Breast epithelium (tissue), 4 donors: ENCODE results near the gene CD302. TPM values are rescaled to one million over a fixed set of nuclear protein-coding genes. Genes with fewer than 3 reads are reported as not detected.
"Not testable (repeated sequence)": the region's sequence is repeated elsewhere in the genome, so short reads cannot be mapped to it uniquely, and the experiment has no call there.

Source experiments
- DNase-seq, 2 donors: peaks; one replicate each; pipeline ENCODE4 v3.0.0-alpha.2; 2019; ENCODE audit warnings: low spot score in 2 of 2
- H3K27ac ChIP-seq, 2 donors: fragments of 200-600 bp; sonication (generic) in 1 of 2; one replicate each; pipeline ENCODE4 v1.5.1; 2016 to 2019; ENCODE audit warnings: mild to moderate bottlenecking in 1 of 2
- H3K27me3 ChIP-seq, 2 donors: fragments of 200-600 bp; sonication (generic) in 1 of 2; one replicate each; pipeline versions ENCODE4 v1.5.1 to v1.6.0; 2017 to 2019; ENCODE audit warnings: control low read depth in 1 of 2, mild to moderate bottlenecking in 1 of 2
- H3K36me3 ChIP-seq: fragments of 200-600 bp; one replicate; pipeline ENCODE4 v1.5.1; 2019
- H3K4me1 ChIP-seq, 2 donors: fragments of 200-600 bp; sonication (generic); one replicate each; pipeline ENCODE4 v1.5.1; 2016 to 2019; ENCODE audit warnings: control low read depth in 1 of 2
- H3K4me3 ChIP-seq, 3 donors: fragments of 200-600 bp; sonication (generic); 1 replicate in 2 of 3; 2 replicates in 1 of 3; pipeline ENCODE4 v1.5.1; 2016 to 2019; ENCODE audit warnings: mild to moderate bottlenecking in 3 of 3, moderate library complexity in 2 of 3
- H3K9me3 ChIP-seq, 2 donors: fragments of 200-600 bp; sonication (generic) in 1 of 2; one replicate each; pipeline ENCODE4 v1.5.1; 2016 to 2019; ENCODE audit warnings: control low read depth in 1 of 2
- POLR2A ChIP-seq: fragments of 450-650 bp; IDR thresholded peaks from one replicate; pipeline ENCODE4 v1.6.1; 2016; ENCODE audit warnings: antibody characterized with exemption, mild to moderate bottlenecking, moderate library complexity
- POLR2AphosphoS5 ChIP-seq, 3 donors: sonication (generic); formaldehyde crosslinking; IDR thresholded peaks; one replicate each; pipeline ENCODE4 v1.6.1; 2017; ENCODE audit warnings: antibody characterized with exemption in 3 of 3
- intact Hi-C: fragments of 100-400 bp; cut with DNase I; formaldehyde crosslinking; loops from one replicate; pipeline ENCODE4 v1.15.1; 2023; ENCODE audit warnings: low total_unique reads
- total RNA-seq, 3 donors: library from RNA; depleted of rRNA; stranded (reverse); fragments of >200 nt; gene quantifications; one replicate each; pipeline ENCODE4 v1.1.0, GENCODE V29; 2016
- TF ChIP-seq, protein P1 (sequence below), 3 donors: fragments of 450-650 bp; IDR thresholded peaks; one replicate each; pipeline ENCODE4 v1.5.1; 2016 to 2017; ENCODE audit warnings: antibody characterized with exemption in 3 of 3, mild to moderate bottlenecking in 3 of 3, moderate library complexity in 3 of 3

CD302 gene
- total RNA-seq, 3 donors from 2014 or later = 61.0 to 141 (median 105) TPM

DNA sequence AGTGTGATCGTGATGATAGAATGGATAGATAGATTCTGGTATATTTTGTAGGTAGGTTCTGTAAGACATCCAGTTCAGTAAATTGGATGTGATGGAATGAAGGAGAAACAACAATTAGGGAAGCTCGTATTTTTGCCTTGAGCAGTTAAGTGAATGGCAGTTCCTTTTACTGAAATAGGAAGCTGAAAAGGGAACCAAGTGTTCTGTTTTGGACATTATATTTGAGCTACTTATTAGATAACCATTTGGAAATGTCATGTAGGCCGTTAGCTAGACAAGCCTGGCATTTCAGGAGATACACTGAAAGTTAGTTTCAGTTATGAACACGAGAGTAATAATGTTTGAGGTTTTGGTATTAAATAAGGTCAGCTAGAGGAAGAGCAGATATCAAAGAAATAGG is 44.2 kb downstream of the CD302 start:
- no peak for DNase-seq
- no peak for TF ChIP-seq POLR2A
- no peak for TF ChIP-seq POLR2AphosphoS5 (IDR thresholded peaks at IDR 0.05)
- TF ChIP-seq, protein P1, sequence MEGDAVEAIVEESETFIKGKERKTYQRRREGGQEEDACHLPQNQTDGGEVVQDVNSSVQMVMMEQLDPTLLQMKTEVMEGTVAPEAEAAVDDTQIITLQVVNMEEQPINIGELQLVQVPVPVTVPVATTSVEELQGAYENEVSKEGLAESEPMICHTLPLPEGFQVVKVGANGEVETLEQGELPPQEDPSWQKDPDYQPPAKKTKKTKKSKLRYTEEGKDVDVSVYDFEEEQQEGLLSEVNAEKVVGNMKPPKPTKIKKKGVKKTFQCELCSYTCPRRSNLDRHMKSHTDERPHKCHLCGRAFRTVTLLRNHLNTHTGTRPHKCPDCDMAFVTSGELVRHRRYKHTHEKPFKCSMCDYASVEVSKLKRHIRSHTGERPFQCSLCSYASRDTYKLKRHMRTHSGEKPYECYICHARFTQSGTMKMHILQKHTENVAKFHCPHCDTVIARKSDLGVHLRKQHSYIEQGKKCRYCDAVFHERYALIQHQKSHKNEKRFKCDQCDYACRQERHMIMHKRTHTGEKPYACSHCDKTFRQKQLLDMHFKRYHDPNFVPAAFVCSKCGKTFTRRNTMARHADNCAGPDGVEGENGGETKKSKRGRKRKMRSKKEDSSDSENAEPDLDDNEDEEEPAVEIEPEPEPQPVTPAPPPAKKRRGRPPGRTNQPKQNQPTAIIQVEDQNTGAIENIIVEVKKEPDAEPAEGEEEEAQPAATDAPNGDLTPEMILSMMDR (IDR thresholded peaks at IDR 0.05) = no peak

DNA sequence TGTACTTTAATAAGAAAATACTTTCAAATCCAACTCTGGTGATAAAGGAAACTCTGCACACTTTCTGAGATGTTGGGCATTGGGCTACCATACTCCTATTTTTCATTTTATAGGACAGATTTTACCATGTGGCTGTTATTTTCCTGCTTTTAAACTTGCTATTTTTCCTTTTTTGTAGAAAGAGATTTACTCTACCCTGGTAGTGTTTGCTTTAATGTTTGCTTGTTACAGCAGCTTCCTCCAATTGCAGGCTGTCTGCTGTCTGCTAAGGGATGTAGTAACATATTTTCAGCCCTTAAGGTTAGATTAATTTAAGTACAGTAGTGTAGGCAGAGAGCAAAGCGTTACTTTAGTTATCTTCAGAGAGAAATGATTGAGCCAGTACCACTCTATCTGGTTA is 47.1 kb downstream of the CD302 start:
- H3K27me3 ChIP-seq = no peaks in the 10 kb centered on the region
- intact Hi-C loops = no loop called here
- no peak for TF ChIP-seq POLR2AphosphoS5 (IDR thresholded peaks at IDR 0.05)
- no peaks in the 10 kb centered on the region for H3K4me1 ChIP-seq
- H3K4me3 ChIP-seq = no peak overlapping the region
- H3K27ac ChIP-seq = no peak overlapping the region
- no peaks in the 10 kb centered on the region for H3K36me3 ChIP-seq
- H3K9me3 ChIP-seq = no peaks in the 10 kb centered on the region
- DNase-seq = no peak

More for the DNA sequence above, 44.2 kb downstream of the CD302 start:
- no peak overlapping the region for H3K4me3 ChIP-seq
- no peaks in the 10 kb centered on the region for H3K4me1 ChIP-seq
- no peak overlapping the region for H3K27ac ChIP-seq
- H3K9me3 ChIP-seq = no peaks in the 10 kb centered on the region
- no peaks in the 10 kb centered on the region for H3K27me3 ChIP-seq
- intact Hi-C loops = no loop called here
- no peaks in the 10 kb centered on the region for H3K36me3 ChIP-seq

DNA sequence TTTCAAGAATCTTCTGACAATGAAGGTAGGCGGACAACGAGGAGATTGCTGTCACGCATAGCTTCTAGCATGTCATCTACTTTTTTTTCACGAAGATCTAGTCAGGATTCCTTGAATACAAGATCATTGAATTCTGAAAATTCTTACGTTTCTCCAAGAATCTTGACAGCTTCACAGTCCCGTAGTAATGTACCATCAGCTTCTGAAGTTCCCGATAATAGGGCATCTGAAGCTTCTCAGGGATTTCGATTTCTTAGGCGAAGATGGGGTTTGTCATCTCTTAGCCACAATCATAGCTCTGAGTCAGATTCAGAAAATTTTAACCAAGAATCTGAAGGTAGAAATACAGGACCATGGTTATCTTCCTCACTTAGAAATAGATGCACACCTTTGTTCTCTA is 49.9 kb downstream of the CD302 start:
- H3K36me3 ChIP-seq = no peaks in the 10 kb centered on the region
- TF ChIP-seq, protein P1 (IDR thresholded peaks at IDR 0.05) = no peak
- no peak for TF ChIP-seq POLR2A
- TF ChIP-seq POLR2AphosphoS5 (IDR thresholded peaks at IDR 0.05) = no peak
- H3K27ac ChIP-seq = no peak overlapping the region
- no peaks in the 10 kb centered on the region for H3K4me1 ChIP-seq
- no peak overlapping the region for H3K4me3 ChIP-seq
- intact Hi-C loops = no loop called here
- DNase-seq = no peak
- H3K27me3 ChIP-seq = no peaks in the 10 kb centered on the region
- H3K9me3 ChIP-seq = no peaks in the 10 kb centered on the region

DNA sequence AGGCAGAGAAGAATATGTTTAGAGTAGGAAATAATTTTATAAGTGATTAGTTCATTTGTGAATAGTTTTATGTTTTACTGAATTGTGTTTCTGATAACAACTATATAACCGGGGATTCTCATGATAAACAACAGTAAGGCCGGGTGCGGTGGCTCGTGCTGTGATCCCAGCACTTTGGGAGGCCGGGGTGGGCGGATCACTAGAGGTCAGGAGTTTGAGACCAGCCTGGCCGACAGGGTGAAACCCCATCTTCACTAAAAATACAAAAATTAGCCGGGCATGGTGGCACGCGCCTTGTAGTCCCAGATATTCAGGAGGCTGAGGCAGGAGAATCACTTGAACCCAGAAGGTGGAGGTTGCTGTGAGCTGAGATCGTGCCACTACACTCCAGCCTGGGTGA is 52.8 kb downstream of the CD302 start:
- H3K27ac ChIP-seq, H3K4me1 ChIP-seq, DNase-seq, H3K36me3 ChIP-seq, intact Hi-C loops, H3K27me3 ChIP-seq, H3K4me3 ChIP-seq, H3K9me3 ChIP-seq: not testable (repeated sequence)

DNA sequence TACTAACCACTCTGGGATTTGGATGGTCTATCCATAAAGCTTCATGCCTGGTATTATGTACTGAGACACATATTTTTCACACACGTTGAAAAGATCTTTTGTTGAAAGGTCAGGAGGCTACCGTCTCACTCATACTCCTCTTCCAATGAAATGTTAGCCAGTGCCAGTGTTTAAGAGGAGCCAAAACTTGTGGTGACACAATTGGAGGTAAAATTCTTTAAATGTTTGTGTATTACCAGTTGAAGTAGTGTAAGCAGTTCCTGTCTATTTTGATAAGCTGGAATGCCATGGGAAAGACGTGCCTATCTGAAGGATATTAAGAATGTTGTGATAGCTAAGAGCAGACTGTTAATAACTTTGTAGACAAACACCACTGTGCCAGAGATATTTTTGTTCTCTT is 53.6 kb downstream of the CD302 start:
- intact Hi-C loops = no loop called here
- H3K27me3 ChIP-seq = no peaks in the 10 kb centered on the region
- H3K36me3 ChIP-seq = no peaks in the 10 kb centered on the region
- TF ChIP-seq POLR2A = no peak
- TF ChIP-seq POLR2AphosphoS5 (IDR thresholded peaks at IDR 0.05) = no peak
- TF ChIP-seq, protein P1 (IDR thresholded peaks at IDR 0.05) = no peak
- no peak overlapping the region for H3K4me3 ChIP-seq
- H3K27ac ChIP-seq = no peak overlapping the region
- no peaks in the 10 kb centered on the region for H3K9me3 ChIP-seq
- DNase-seq = no peak
- no peaks in the 10 kb centered on the region for H3K4me1 ChIP-seq

DNA sequence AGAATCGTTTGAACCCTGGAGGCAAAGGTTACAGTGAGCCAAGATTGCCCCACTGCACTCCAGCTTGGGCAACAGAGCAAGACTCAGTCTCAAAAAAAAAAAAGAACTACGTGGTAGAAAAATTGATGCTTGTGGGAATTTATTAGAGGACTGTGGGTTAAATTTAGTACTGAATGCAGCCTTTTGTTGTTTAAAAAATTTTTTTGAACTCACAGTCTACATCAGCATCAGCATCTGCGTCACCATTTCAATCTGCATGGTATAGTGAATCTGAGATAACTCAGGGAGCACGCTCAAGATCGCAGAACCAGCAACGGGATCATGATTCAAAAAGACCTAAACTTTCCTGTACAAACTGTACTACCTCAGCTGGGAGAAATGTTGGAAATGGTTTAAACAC is 55.2 kb downstream of the CD302 start:
- no peaks in the 10 kb centered on the region for H3K4me1 ChIP-seq
- H3K9me3 ChIP-seq = no peaks in the 10 kb centered on the region
- H3K27ac ChIP-seq = no peak overlapping the region
- H3K36me3 ChIP-seq = peaks cover 4% of the 10 kb centered on the region
- intact Hi-C loops = no loop called here
- H3K27me3 ChIP-seq = no peaks in the 10 kb centered on the region
- DNase-seq = no peak
- TF ChIP-seq, protein P1 (IDR thresholded peaks at IDR 0.05) = no peak
- TF ChIP-seq POLR2A = no peak
- TF ChIP-seq POLR2AphosphoS5 (IDR thresholded peaks at IDR 0.05) = no peak
- no peak overlapping the region for H3K4me3 ChIP-seq
